ENCODE results near the gene MEGF6. TPM values are rescaled to one million over a fixed set of nuclear protein-coding genes. Genes with fewer than 3 reads are reported as not detected.

MEGF6 gene
- total RNA-seq, 1 donor from 2014 or later = 12.5 TPM

- ATAC-seq = peak; percentile 71
Measured at GRCh38 chr1:3502641-3503524, 108.4 kb downstream of the MEGF6 start.

DNA sequence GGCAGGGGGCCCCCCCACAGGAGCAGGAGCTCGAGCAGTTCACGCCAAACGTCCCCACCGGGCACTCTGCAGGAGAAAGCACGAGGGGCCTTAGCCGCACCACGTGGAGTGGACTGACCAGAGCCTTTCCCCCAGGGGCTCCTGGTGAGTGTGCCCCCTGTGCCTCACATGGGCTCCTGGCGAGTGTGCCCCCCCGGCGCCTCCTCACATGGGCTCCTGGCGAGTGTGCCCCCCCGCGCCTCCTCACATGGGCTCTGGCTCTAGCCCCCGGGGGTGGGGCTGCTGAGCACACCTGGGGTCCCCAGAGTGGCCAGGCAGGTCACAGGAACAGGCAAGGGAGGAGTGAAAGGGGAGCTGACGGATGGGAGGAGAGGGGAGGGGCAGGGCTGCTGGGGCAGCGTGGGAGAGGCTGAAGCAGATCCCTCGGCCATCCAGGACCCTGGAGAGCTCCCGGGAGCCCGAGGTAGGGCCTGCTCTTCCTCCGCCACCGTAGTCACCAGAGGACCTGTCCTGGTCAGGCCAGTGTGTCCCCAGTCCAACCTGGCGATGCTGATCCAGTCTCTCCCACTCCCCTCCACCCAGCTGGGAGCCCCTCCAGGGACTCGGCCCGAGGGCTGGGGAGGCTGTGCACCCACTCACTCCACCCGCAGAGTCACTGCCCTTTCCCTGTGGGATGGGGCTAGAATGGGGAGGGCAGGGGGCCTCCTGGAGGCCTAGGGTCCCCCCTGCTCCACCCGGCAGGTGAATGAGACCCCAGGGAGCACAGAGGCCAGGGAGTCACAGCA, 109.3 kb downstream of the MEGF6 start:
- peak; percentile 75 for ATAC-seq

DNA sequence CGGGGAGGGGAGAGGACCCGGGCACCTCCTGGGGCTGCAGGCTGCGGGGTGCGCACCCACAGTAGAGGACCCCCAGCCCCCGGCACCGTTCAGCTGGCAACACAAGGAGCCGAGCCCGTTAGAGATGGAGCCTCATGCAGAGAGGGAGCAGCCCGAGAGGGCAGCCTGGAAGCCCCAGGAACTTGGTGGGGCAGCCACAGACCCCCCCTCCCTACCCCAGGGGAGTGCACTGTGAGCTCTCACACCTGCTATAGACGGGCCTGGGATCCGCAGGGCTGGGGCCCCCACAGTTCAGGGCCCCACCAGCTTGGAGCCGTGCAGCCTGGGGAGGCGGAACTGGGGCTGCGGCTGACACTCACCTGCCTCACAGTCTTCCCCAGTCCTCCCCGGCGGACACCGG, 109.9 kb downstream of the MEGF6 start:
- ATAC-seq = no peak

- ATAC-seq = no peak
Measured at GRCh38 chr1:3500265-3500835, 111.0 kb downstream of the MEGF6 start.

GRCh38 chr1:3499611-3500010, 111.7 kb downstream of the MEGF6 start:
- no peak for ATAC-seq

GRCh38 chr1:3498986-3499385, 112.3 kb downstream of the MEGF6 start:
- ATAC-seq = no peak

- ATAC-seq = no peak
Measured at GRCh38 chr1:3498246-3498930, 112.9 kb downstream of the MEGF6 start.

DNA sequence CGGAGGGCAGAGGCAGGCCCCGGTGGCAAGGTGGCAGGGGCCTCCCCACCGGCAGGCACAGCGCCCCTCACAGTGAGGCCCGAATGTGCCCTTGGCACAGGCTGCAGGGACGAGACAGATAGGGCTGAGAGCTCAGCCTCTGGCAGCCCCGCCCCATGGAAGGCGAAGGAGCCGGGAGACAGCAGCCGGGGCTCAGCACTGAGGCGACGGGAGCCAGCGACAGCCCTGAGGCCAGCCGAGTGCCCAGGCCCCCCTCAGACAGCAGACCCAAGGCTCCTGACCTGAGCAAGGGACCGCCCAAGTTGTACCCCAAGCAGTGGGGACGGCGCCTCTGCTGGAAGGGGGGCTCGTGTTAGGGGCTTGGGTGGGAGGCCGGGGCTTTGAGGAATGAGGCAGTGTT, 113.8 kb downstream of the MEGF6 start:
- no peak for ATAC-seq

GRCh38 chr1:3496916-3497315, 114.4 kb downstream of the MEGF6 start:
- ATAC-seq = no peak

- no peak for ATAC-seq
Measured at GRCh38 chr1:3495776-3496745, 115.2 kb downstream of the MEGF6 start.

DNA sequence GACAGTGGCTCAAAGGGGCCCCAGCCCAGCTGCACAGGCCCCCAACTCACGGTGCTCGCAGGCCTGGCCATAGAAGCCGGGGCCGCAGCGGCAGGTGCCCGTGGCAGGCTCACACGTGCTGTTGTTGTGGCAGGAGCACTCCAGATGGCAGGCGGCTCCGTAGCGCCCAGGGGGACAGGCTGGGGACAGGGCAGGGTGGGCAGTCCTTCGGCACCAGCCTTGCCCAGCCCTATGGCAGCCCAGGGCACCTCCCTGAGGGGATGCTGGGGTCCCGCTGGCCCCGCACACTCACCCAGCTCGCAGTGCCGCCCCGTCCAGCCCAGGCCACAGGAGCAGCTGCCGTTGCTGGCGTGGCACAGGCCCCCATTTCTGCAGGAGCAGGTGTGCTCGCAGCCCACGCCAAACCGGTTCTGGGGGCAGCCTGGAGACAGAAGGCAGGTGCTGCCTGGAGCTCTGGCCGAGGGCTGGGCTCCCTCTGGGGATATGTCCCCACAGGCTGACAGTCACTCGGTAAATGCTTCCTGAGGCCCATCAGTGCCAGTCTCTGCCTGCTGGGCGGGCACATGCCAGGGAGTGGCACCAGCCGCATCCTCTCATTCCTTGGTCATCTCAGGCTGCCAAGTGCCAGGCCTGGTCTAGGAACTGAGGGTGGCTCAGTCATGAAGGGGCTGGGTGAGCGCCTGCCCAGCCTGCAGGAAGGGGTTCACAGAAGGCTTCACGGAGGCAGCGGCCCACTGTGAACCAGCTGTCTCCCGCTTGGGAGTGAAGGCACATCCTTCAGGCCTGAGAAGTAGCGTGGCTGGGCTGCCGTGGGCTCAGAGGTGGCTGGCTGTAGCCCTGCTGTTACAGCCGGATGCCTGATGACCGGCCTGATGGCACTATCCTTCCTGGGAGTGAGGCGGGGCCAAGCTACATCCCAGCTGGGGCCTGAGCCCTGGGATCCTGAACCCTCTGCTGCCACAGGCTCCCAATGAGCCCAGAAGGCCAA, 116.7 kb downstream of the MEGF6 start:
- ATAC-seq = no peak

GRCh38 chr1:3492545-3493246, 118.6 kb downstream of the MEGF6 start:
- no peak for ATAC-seq

DNA sequence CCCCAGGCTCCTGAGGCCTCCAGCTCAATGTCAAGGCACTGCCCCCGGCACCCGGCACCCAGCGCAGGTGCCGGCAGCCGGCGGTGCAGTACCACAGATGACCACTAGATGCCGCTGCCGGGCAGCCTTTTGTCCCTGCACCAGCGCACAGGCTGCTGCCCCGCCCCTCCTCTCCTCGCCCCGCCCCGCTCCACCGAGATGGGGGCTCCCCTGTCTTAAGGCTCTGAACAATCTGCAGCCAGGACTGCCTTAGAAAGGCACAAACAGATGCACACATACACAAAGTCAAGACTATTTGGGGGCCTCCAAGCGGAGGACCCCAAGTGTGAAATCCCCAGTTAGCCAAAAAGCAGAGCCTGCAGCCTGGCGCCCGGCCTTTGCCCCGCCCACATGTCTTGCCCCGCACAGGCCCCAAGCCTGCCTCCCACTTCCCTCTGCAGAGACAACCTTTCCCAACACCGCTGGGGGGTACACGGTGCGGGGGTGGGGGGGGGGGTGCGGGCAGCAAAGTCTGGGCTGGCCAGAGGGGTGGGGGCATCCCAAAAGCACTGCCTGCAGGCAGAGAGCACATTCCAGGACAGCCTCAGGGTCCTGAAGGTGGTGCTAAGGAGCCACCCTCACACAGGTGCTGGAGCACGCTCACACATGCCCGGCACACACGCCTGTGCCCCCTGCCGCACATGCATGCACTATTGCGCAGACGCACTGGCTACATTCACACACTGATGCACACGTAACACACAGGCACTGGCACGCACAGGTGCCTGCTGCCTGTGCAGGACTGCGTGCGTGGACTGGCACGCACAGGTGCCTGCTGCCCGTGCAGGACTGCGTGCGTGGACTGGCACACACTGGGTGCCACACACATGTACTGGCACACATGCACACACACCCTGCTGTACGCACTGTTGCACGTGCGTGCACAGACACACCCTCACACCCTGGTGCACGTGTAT, 119.7 kb downstream of the MEGF6 start:
- ATAC-seq = peak; percentile 83

DNA sequence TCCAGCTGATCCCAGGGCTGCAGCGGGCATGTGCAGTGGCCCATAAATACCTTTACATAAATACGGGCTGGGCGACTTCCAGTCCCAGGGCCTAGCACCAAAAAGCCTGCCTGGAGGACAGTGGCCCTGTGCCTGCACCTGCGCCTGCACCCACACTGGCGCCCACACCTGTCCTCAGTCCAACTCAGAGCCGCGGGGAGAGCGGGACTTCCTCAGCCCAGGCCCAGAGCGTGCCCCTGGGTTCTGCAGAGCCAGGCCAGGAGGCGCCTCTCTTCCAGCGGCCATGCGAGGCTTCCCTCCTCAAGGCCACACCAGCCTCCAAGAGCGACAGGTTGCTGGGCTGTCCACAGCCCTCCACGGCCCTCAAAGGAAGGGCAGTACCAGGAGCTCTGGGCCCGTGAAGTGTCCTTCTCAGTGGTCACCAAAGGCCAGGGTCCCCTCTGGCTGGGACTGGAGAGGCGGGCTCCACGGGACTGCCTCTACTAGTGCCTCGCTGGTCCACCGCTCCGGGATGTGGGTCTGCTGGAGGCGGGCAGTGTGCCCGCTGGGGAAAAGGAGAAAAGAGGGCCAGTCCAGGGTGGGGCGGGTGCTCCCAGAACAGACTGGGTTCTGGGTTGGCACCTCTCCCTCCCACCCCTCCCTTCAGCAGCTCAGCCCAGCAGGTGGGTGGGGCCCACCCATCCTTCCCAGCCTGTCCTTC, 121.1 kb downstream of the MEGF6 start:
- ATAC-seq = no peak

- no peak for ATAC-seq
Measured at GRCh38 chr1:3488432-3488831, 122.9 kb downstream of the MEGF6 start.

DNA sequence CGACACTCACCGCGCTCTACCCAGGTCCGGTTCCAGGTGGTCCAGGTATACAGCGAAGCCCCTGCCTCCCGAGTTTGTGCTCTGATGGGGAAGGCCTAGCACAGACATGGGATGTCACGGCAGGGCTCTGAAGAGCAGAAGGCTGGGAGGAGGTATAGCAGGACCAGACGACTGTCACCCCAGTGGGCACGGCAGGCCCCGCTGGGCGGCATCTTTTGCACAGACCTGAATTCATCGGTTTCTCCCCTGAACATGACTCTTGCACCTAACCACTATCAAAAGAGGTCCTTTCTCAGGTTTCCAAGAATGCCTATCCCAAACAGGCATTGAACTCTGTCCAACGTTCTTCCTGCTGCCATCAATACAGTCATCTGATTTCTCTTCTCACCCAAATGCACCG, 126.3 kb downstream of the MEGF6 start:
- ATAC-seq = no peak

GRCh38 chr1:3483801-3484444, 127.4 kb downstream of the MEGF6 start:
- ATAC-seq = peak; percentile 50

Data from esophagus mucosa (tissue), 1 donor.